HepG2 (cell line): ENCODE measurements around the gene CCDC136.

Experiments
- FOXO1 ChIP-seq: sonication (generic); formaldehyde crosslinking; IDR thresholded peaks from 2 replicates; pipeline ENCODE4 v1.4.0; 2020; ENCODE audit warnings: missing genetic modification reagents
- PHF8 ChIP-seq: sonication (generic); formaldehyde crosslinking; IDR thresholded peaks from 2 replicates; pipeline ENCODE4 v1.5.0; 2020; ENCODE audit warnings: missing genetic modification reagents
- POLR2AphosphoS5 ChIP-seq: IDR thresholded peaks from 2 replicates; pipeline ENCODE4 v1.6.1; 2012; ENCODE audit warnings: low read depth, low read length
- WIZ ChIP-seq: sonication (generic); formaldehyde crosslinking; IDR thresholded peaks from 2 replicates; pipeline ENCODE4 v1.5.1; 2020; ENCODE audit warnings: mild to moderate bottlenecking, missing genetic modification reagents
- ZC3H4 ChIP-seq: sonication (generic); formaldehyde crosslinking; IDR thresholded peaks from 2 replicates; pipeline ENCODE4 v1.4.0; 2020; ENCODE audit warnings: missing genetic modification reagents, borderline replicate concordance
- ZNF235 ChIP-seq: sonication (generic); formaldehyde crosslinking; IDR thresholded peaks from 2 replicates; pipeline ENCODE4 v1.8.1; 2023; ENCODE audit warnings: mild to moderate bottlenecking, missing genetic modification reagents, borderline replicate concordance
- ZNF709 ChIP-seq: sonication (generic); formaldehyde crosslinking; IDR thresholded peaks from 2 replicates; pipeline ENCODE4 v1.5.0; 2020; ENCODE audit warnings: mild to moderate bottlenecking, missing genetic modification reagents
- TF ChIP-seq, protein P1 (sequence below): sonication (generic); formaldehyde crosslinking; IDR thresholded peaks from 2 replicates; pipeline ENCODE4; 2020; ENCODE audit warnings: missing genetic modification reagents, mild to moderate bottlenecking, borderline replicate concordance
- TF ChIP-seq, protein P2 (sequence below), 2 experiments: sonication (generic) in 1 of 2; formaldehyde crosslinking in 1 of 2; IDR thresholded peaks; 2 replicates each; pipeline versions ENCODE4 v1.5.1 to v1.6.1; 2011 to 2020; ENCODE audit warnings: borderline replicate concordance in 1 of 2, low read depth in 1 of 2, low read length in 1 of 2, mild to moderate bottlenecking in 1 of 2, missing genetic modification reagents in 1 of 2, moderate library complexity in 1 of 2
- TF ChIP-seq, protein P3 (sequence below): sonication (generic); formaldehyde crosslinking; IDR thresholded peaks from 2 replicates; pipeline ENCODE4 v1.5.0; 2020; ENCODE audit warnings: mild to moderate bottlenecking, missing genetic modification reagents, borderline replicate concordance

DNA sequence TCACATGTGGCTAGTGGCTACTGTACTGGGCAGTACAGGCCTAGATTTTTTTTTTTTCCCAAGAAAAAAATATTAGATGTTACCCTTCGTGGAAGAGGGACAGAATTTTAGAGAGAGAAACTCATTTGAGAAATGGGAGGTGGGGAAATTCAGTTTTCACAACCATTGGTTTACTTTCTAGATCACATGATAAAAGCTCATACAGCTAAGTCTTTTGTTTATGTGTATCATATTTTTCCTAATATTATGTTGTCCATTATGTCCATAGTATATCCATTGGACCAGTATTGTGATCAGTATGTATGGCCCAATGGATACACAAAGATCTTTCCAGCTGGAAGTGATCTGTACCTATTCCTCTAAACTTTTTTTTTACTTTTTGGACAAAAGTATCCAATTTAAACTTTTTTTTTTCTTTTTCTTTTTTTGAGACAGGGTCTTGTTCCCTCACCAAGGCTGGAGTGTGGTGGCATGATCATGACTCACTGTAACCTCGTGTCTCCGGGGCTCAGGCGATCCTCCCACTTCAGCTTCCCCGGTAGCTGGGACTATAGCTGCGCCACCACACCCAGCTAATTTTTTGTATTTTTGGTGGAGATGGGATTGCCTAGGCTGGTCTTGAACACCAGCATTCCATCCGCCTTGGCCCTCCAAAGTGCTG, 48.5 kb upstream of the CCDC136 start:
- TF ChIP-seq, protein P1, sequence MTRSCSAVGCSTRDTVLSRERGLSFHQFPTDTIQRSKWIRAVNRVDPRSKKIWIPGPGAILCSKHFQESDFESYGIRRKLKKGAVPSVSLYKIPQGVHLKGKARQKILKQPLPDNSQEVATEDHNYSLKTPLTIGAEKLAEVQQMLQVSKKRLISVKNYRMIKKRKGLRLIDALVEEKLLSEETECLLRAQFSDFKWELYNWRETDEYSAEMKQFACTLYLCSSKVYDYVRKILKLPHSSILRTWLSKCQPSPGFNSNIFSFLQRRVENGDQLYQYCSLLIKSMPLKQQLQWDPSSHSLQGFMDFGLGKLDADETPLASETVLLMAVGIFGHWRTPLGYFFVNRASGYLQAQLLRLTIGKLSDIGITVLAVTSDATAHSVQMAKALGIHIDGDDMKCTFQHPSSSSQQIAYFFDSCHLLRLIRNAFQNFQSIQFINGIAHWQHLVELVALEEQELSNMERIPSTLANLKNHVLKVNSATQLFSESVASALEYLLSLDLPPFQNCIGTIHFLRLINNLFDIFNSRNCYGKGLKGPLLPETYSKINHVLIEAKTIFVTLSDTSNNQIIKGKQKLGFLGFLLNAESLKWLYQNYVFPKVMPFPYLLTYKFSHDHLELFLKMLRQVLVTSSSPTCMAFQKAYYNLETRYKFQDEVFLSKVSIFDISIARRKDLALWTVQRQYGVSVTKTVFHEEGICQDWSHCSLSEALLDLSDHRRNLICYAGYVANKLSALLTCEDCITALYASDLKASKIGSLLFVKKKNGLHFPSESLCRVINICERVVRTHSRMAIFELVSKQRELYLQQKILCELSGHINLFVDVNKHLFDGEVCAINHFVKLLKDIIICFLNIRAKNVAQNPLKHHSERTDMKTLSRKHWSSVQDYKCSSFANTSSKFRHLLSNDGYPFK (CRISPR knock-in tag), result no peak
- TF ChIP-seq, protein P2, sequence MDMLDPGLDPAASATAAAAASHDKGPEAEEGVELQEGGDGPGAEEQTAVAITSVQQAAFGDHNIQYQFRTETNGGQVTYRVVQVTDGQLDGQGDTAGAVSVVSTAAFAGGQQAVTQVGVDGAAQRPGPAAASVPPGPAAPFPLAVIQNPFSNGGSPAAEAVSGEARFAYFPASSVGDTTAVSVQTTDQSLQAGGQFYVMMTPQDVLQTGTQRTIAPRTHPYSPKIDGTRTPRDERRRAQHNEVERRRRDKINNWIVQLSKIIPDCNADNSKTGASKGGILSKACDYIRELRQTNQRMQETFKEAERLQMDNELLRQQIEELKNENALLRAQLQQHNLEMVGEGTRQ (IDR thresholded peaks at IDR 0.05; ENCODE audit: low read depth, low read length), result no peak
- TF ChIP-seq, protein P2 (CRISPR knock-in tag; IDR thresholded peaks at IDR 0.05; ENCODE audit: borderline replicate concordance), result no peak
- no peak for TF ChIP-seq ZNF235 (CRISPR knock-in tag)
- TF ChIP-seq, protein P3, sequence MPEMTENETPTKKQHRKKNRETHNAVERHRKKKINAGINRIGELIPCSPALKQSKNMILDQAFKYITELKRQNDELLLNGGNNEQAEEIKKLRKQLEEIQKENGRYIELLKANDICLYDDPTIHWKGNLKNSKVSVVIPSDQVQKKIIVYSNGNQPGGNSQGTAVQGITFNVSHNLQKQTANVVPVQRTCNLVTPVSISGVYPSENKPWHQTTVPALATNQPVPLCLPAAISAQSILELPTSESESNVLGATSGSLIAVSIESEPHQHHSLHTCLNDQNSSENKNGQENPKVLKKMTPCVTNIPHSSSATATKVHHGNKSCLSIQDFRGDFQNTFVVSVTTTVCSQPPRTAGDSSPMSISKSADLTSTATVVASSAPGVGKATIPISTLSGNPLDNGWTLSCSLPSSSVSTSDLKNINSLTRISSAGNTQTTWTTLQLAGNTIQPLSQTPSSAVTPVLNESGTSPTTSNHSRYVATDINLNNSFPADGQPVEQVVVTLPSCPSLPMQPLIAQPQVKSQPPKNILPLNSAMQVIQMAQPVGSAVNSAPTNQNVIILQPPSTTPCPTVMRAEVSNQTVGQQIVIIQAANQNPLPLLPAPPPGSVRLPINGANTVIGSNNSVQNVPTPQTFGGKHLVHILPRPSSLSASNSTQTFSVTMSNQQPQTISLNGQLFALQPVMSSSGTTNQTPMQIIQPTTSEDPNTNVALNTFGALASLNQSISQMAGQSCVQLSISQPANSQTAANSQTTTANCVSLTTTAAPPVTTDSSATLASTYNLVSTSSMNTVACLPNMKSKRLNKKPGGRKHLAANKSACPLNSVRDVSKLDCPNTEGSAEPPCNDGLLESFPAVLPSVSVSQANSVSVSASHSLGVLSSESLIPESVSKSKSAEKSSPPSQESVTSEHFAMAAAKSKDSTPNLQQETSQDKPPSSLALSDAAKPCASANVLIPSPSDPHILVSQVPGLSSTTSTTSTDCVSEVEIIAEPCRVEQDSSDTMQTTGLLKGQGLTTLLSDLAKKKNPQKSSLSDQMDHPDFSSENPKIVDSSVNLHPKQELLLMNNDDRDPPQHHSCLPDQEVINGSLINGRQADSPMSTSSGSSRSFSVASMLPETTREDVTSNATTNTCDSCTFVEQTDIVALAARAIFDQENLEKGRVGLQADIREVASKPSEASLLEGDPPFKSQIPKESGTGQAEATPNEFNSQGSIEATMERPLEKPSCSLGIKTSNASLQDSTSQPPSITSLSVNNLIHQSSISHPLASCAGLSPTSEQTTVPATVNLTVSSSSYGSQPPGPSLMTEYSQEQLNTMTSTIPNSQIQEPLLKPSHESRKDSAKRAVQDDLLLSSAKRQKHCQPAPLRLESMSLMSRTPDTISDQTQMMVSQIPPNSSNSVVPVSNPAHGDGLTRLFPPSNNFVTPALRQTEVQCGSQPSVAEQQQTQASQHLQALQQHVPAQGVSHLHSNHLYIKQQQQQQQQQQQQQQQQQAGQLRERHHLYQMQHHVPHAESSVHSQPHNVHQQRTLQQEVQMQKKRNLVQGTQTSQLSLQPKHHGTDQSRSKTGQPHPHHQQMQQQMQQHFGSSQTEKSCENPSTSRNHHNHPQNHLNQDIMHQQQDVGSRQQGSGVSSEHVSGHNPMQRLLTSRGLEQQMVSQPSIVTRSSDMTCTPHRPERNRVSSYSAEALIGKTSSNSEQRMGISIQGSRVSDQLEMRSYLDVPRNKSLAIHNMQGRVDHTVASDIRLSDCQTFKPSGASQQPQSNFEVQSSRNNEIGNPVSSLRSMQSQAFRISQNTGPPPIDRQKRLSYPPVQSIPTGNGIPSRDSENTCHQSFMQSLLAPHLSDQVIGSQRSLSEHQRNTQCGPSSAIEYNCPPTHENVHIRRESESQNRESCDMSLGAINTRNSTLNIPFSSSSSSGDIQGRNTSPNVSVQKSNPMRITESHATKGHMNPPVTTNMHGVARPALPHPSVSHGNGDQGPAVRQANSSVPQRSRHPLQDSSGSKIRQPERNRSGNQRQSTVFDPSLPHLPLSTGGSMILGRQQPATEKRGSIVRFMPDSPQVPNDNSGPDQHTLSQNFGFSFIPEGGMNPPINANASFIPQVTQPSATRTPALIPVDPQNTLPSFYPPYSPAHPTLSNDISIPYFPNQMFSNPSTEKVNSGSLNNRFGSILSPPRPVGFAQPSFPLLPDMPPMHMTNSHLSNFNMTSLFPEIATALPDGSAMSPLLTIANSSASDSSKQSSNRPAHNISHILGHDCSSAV (CRISPR knock-in tag), result no peak
- no peak for TF ChIP-seq ZNF709
- TF ChIP-seq PHF8, result no peak
- TF ChIP-seq ZC3H4 (CRISPR knock-in tag), result no peak
- no peak for TF ChIP-seq POLR2AphosphoS5
- no peak for TF ChIP-seq WIZ
- no peak for TF ChIP-seq FOXO1 (CRISPR knock-in tag)
